DMS153 treated with DMSO at 0.1 percent for 48 hours (cell line): ENCODE results near the gene RAB43.

Experiments used
- DNase-seq: peaks from one replicate; lab custom pipeline; 2025; ENCODE audit not compliant: unreplicated experiment; lab: John Stamatoyannopoulos, UW

RAB43 gene

GRCh38 chr3:129039271-129040038 lies 82.1 kb downstream of the RAB43 start:
- DNase-seq: peak; percentile 56

DNA sequence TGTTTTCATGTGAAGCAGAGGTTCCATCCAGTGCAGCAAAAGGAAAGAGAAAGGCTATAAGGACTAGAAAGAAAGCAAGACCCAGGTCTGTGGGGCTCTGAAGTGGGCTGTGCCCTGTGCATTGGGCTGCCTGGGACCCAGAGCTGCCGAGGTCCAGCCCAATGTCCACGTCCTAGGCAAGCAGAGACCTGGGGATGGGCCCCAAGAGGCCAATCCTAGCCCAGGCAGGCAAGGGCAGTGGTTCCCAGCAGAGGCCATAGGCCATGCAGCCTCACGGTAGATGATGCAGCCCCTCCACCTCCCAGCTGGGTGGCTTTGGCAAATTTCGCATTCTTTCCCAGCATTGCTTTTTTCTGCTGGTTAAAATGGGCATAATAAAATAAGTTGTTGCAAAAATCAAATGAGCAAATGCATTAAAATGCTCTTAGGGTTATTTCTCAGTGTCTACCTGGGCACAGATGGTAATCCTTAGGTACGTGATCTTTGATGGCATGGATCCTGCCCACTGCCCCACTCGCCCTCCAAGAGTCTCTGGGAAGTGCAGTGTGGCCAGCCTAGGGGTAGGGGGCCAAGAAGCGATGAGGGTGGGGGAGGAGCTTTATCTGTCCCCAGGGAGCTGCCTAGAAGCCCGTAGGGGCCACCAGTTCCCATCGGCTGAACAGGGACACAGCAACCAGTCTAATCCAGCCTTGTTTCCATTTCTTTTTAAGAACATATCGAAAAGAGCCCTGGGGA lies 83.3 kb downstream of the RAB43 start:
- DNase-seq: no peak
